ENCODE measurements around the gene AGT.

The AGT gene

DNA sequence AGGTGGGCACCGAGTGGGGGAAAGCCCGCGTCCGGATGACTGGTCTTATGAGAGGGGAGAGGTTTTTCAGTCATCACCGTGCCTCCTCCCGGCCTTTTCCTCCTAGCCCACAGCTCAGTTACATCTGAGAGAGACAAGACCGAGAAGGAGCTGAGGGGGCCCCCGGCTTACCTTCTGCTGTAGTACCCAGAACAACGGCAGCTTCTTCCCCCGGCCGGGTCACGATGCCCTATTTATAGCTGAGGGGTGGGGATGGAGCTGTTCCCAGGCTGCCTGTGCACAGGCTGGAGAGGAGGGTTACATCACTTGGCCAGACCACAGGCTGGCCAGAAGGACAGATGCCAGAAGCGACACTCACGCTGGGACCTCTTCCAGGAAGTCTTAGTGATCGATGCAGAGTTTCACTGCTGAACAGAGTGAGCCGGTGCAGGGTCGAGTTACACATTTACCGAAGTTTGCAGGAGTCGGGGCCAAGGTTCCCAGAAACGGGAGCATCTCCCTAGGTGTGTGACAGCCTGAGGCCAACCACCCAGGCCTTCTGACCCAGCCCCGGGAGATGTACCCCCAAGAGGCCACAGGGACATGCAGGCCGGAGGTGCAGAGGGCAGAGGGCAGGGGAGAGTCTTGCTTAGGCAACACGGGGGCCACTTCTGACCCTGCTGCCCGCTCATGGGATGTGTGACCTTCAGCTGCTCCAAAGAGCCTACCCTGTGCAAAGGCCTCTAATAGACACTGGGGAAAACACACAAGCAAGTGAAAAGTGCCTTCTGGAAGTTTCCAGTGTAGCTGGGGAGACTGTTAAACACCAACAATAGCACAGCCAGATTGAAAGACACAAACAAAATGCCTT is at the start of gene AGT:
Gene AGT (minus strand): TSS at position 208 of the 850 bp plus-strand sequence. CDS start 3,299 bp downstream, outside the sequence.
- DNase-seq, result no peak

DNA sequence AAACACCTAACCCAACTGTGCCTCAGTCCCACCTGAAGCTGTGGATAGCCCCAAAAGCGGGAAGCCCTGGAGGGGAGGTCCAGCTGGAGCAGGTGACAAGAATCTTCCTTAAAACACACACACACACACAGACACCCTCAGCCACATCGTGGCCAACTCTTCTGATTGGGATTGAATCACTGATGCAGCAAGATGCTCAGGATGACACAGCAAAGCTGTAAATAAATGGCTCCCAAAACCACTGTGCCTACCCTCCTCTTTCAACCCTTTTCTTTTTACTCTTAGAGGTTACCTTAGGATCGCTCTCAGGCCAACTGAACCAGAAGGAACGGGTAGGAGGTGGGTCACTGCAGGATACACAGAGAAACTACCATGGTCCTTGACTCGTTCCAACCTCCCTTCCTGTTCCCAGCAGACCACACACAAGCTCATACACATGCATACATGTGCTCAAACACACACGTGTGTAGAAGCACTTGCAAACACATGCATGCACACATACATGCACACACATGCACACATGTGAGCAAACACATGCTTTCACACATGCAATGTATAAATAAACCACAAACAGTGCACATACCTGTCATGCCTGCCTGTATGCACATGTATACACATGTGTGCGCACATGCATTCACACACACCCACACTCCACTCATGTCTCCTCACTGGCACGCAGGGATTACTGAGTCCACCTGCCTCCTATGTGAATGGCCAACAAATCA is 47.7 kb upstream of the AGT start:
- DNase-seq, result no peak

DNA sequence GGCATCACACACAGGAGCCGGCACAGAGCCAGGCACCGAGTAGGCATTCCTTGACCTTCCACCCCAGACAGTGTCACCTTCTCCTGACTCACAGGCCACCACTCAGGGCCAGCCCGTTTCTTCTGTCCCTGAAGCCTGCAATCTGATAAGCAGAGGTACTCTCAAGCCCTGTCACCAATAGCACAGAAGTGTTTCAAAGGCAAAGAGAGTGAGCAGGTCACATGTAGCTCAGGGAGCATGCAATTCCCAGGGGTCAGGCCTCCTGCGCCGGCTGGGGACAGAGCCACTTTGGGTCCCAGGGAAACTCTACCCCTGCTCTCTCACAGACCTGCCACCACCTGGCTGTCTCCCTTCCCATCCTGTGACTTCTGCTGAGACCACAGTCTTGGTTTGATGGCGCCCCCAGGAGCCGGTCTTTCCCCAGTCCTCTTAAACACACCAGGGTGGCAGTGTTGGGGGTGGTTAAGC is 46.5 kb upstream of the AGT start:
- no peak for DNase-seq

DNA sequence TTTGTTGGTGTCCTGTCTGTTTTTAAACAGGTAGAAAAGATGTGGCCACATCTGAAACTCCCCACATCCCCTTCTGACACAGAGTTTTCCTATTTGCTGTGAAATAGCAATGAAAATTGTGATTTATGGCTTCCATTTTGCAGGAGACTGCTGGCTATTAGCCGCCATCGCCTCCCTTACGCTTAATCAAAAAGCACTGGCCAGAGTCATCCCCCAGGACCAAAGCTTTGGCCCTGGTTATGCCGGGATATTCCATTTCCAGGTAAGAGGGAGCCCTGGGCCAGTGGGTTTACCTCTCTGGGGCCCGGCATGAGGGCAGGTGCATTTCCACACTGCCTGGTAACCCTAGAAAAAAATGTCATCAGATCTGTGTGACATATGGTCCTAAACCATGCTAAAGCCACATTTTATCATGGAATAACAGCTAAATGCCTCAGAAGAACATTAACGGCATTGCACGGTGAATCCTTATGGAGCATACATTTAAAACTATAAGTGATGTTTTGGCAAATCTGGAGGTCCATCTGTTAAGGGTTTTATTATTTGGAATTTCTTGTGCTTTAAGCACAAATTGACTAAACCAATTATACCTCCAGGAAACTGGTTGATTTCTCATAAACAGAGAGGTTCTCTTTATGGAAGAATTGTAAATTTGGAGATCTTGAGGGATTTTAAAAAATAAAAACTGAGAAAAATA is 45.6 kb upstream of the AGT start:
- no peak for DNase-seq

DNA sequence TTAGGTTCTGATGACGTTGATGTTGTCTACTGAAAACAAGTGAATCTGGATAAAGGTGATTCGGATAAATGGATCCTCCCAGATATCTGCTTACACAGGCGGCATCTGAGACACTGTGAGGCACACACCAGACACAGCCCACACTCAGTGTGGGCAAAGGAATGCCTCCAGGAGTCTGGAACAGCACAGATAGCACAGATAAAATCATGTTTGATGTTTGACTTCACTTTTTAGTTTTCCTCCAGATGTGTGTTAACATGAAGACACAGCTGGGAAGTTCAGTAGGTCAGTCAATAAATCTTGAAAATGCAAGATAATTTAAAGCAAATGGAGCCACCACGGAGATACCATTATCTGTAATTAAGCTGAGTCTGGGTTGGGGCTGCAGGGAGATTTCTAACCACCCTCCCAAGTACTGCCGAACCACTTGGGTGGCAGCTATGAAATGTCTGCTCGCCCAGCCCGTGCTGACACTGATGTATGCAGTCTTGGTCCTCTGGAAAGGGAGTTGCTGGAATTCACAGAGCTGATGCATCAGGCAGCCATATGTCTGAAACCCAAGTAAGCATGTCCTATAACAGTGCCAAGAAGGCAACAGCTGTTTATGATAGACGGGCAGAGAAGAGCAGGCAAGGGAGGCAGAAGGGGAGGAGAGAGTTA is 44.9 kb upstream of the AGT start:
- no peak for DNase-seq

DNA sequence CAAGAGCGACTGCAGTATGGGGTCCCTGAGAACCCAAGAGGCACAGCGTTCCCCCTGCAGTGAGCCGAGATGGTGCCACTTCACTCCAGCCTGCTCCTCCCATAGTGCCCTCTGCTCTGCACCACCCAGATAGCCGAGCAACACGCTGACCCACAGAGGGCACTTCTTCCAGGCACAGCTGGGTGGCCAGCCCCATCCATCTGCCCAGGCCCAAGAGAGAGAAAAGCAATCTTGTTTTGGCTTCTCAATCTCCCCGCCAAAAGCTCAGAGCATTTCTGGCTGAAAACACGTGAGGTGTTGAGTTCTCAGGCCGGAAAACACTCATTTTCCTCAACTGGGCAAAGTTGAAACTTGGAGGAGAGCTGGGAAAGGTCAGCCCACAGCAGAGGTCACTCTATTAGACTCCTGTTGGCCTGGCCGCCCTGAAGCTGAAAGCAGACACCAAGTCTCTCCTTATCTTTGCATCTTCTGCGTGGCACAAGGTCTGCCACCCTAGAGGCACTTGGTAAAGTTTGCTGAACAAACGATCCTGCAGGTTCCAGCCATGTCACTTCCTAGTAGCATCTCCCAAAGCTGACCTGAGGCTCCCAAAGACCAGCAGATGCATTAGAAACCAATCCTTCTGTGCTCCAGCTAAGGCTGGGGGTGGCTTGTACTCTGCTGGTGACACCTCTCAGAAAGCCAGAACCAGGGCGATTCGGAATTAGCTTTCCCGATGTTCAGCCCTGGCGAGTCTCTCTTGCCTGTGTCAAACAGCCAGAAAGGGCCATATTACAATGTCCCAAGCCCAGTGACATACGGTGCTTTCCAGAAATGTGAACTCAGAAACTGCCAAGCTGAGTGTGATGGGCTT is 44.2 kb upstream of the AGT start:
- DNase-seq, result no peak

DNA sequence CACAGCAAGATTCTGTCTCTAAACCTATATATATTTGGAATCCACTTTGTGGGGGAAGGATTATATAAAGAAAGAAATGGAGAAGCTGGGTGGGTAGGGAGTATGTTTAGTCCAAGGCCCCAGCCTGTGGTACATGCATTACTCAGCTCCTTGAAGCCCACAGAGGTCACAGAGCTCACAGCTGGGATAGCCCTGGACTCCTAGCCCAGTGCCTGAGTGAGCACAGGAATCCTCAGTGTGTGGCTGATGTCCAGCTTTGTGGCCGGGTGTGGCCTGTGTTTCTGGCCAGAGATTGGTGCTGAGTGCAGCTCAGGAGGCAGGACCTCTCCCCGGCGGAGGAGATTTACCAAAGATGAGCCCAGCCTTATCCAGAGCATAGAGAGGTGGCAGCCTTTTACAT is 40.9 kb upstream of the AGT start:
- DNase-seq, result no peak

DNA sequence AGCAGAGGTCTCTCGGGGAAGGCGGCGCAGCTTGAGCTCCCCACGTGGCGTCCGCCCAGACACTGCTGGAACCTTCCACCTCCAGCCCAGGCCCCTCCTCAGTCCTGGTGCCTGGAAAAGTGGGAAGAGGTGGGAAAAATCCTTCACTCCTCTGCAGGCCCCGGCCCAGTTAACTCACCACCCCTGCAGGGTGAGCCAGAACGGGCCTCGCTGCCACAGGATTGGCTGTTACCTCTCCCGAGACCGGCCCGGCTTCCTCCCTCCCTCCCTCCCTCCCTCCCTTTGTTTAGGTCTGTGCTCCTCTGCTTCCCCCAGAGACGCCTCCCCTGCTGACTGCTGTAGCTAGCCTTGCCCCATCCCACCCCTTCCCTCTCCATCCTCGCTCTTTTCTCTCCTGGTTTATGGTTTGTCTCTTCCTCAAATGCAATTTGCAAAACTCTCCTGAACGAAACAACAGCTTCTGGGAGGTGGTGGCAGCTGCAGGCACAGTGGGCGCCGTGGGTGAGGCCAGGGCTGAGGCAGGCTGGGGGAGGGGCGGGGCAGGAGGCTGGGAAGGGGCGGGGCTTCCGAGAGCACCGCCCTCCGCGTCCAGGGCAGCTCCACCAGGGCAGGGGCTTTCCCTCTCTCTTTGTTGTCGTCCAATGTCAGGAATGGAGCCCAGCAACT is 39.8 kb upstream of the AGT start:
- peak; percentile 65 for DNase-seq

DNA sequence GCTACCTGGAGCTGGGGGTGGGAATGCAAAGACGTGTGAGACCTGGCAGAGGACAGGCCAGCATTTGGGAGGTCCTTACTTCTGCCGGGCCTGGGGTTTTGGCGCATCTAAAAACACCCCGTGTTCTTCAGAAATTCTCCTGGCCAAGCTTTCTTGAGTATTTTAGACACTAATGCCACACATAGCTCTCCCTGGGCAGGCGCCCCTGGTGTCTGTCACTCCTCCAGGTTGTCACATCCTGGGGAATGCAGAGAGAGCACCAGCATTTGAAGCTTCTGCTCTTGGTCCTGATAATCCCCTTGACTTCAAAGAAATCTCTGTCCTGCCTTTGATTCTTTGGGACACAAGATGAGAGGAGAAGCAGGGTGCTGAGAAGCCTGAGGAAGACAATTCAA is 39.3 kb upstream of the AGT start:
- DNase-seq, result no peak

DNA sequence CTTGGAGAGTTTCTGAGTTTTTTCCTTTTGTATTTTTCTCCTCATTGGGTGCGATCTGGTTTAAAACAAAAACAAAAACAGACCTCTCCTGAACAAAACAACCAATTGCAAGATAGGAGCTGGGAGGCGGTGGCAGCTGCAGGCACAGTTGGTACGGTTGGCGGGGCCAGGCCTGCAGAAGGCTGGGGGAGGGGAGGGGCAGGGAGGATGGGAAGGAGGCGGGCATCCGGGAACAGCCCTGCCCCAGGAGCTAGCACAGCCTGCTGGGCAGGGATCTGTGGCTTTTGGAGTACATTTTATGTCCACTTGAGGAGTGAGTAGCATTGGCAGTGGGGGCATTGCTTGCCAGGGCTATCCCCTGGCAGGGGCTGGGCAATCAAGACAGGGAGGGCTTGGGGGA is 38.5 kb upstream of the AGT start:
- no peak for DNase-seq

DNA sequence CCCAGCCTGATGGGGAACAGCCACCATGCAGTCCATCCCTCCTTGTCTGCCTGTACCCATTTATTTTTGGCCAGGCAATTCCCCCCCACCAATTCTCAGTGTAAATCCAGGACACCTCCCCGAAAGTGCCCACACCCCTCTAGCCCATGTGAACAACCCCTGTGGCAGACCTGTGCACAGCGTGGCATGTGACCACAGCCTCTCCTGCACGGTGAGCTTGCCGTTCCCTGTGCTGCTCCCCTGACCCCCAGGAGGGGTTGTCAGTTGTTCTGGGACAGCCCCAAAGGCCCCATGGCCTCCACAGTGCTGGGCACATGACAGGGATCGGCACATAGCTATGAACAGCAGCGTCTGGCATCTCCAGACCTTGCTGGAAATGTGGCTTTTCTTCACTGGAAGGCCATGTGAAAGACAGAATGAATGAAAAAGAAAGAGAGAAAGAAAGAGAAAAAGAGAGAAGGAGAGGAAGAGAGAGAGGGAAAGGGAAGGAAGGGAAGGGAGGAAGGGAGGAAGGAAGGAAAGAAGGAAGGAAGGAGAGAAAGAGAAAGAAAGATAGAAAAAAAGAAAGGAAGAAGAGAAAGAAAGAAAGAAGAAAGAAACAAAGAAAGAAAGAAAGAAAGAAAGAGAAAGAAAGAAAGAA is 37.2 kb upstream of the AGT start:
- no peak for DNase-seq

DNA sequence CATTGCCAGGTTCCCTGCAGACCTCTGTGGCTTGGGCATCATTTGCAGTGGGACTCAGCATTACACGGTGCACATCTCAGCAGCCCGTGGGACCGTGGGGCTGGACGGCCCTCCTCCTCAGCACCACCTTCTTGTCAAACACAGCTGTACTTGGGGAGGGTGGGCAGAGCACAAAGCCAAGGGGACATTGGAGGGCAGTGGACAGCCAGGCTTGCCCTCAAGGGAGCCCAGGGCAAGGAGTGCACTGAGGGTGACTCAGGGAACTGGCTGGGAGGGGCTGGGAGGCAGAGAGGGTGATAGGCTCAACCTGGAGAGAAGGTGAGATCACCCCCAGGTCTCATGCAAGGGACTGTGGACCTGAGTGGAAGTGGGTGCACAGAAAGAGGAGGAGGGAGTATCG is 36.7 kb upstream of the AGT start:
- DNase-seq, result no peak

DNA sequence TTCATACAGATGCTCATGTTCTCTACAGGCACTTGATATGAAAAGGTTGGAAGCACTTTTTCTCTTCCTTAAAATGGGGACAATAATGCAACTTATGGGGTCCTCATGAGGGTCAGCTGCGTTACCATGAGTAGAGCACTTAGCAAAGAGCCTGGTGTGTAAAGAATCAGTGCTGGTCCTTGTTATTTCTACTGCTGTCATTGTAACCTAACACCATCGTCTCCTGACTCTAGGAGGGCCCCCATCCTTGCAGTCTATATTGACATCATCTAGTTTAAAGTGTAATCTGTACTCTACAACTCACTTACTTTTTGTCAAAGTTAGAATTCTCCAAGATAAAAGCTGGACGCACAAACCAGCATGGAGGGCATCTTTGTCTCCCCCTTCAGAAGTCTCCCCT is 35.7 kb upstream of the AGT start:
- no peak for DNase-seq

DNA sequence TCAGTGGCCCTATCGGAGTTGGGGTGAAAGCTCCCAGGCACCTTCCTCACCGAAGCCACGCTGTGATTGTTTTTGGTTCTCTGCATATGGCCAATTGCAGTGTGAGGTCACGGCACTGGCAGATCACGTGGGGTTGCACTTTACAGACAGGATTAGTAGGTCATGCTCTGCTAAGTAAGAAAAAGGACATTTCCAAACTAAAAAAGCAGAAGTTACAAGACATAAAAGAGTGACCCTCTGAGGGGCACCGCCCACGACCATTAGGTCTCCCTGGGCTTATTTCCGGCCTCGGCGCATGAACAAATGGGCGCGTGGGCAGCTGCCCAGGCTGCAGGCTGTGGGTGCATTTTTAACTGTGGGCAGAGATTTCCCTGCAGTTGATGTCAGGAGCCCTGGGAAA is 35.2 kb upstream of the AGT start:
- no peak for DNase-seq

DNA sequence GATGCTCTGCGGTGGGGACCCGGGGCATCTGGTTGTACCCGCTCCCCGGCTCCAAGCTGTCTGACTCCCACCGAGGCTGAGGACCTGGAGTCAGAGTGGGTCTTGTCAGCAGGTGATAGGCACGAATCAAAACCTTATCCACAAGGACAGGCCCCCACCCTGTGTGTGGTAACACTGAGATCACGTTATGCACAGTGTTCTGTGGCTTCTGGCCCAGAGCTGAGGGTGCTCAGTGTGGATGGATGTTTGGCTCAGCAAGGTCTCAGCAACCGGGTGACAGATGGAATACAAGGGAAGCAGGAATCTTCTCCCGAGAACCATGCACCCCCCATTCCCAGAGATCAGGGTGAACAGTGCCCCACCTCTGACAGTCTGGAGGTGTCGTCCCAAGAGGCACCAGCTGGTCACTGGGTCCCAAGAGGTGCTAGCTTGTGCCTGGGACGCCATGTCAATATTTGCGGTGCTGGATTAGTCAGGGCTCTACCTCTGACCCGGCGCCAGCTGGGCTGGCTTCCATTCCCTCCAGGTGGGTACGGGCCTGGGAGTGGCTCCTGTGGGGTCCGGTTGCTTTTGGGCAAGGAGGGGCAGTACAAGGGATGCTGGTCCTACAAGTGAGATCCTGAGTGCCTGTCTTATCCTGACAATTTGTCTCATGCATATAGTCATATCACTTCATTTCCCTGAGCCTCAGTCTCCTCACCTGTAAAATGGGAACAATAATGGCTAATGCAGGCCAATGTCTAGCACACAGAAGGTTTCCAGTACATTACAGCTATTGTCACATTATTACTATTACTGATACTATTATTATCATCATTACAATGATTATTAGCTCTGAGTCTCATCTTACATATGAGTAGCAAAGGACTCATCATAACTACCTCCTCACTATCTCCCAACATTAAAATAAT is 34.2 kb upstream of the AGT start:
- no peak for DNase-seq

DNA sequence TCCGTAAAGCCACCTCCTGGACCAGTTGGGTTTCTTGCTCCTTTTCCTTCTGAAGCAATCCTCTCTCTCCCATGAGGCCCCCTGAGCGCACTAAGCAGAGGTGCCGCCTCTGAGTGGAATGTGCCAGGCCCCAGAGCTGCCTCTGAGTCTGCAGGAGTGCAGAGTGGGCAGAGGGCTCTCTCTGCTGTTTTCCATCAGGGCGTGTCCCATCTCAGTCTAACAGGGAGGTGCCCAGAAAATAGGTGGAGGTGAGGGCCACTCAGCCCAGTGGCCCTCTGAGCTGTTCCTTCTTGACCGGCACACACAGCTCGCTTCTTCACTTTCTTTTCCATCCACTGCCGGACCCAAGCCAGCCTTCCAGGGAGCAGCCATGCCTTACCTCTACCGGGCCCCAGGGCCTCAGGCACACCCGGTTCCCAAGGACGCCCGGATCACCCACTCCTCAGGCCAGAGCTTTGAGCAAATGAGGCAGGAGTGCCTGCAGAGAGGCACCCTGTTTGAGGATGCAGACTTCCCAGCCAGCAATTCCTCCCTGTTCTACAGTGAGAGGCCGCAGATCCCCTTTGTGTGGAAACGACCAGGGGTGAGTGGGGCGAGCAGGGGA is 33.3 kb upstream of the AGT start, which contains the start of gene CAPN9:
Gene CAPN9 (plus strand): TSS at position 262 of the 604 bp plus-strand sequence. CDS start 109 bp downstream, at position 371.
- no peak for DNase-seq

DNA sequence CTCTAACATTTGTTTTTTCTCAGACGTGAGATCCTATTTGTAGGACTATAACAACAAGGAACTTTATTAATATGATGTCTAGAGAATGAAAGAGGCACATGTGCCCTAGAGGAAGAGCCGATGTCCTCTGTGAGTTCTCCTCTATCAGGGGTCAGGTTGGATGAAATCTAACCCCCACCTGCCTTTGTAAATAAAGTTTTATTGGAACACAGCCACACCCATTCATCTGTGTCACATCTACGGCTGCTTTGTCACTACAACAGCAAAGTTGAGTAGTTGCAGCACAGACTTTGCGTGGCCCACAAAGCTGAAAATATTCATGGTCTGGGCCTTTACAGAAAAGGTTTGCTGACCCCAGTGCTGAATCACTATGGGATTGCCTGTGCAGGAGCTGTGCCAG is 32.7 kb upstream of the AGT start:
- no peak for DNase-seq

DNA sequence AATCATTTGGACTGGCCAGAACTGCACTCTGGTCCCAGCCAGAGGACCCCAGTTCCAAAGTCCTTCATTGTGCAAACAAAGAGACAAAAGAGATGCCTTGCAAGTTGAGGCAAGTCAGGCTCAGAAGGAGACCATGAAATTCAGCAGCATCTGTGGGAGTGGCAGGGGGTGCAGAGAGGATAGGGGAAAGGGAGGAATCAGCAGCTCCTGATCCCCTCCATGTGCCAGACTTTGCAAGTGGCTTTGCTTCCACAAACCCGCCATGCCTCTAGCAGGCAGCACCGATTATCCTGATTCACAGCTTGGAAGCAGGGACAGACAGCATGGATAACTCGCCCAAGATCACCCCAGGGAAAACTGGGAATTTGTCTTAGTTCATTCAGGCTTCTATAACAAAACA is 31.1 kb upstream of the AGT start:
- no peak for DNase-seq

DNA sequence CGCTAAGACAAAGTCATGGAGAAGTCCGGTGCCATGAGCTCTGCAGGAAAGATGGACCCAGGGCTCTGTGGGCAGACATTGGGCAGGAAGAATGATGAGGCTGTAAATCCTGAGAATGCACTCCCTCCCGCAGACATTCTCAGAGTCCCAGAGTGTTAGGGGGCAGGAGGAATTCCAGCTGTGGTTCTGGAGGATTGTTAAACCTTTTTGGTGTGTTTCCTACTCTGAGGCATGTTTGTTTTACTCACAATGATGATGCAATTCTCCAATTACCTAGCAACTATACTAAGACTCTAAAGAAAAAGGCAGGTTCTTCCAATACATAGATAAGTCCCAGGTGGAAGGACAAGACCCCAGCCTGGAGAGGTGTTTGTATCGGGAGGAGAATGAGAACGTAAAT is 30.5 kb upstream of the AGT start:
- no peak for DNase-seq

Data from CD4-positive, alpha-beta T cell treated with Interleukin-17A for 4 hours (primary cell).